HepG2 (cell line): ENCODE data around the gene GRK4. TPM values are rescaled to one million over a fixed set of nuclear protein-coding genes. Genes with fewer than 3 reads are reported as not detected.

Source experiments
- ATF5 ChIP-seq: sonication (generic); formaldehyde crosslinking; IDR thresholded peaks from 2 replicates; pipeline ENCODE4 v1.4.0; 2020; ENCODE audit warnings: mild to moderate bottlenecking, low read depth, missing genetic modification reagents
- CHD2 ChIP-seq: IDR thresholded peaks from 2 replicates; pipeline ENCODE4 v1.6.1; 2011; ENCODE audit warnings: low read depth, low read length, improper control_type of control experiment
- CHD4 ChIP-seq: fragments of 200-600 bp; sonication (generic); IDR thresholded peaks from 2 replicates; pipeline ENCODE4 v1.7.0; 2017; ENCODE audit warnings: mild to moderate bottlenecking, low read length, borderline replicate concordance
- EP300 ChIP-seq, 3 experiments: sonication (generic) in 1 of 3; formaldehyde crosslinking in 1 of 3; IDR thresholded peaks; 2 replicates each; pipeline versions ENCODE4 v1.5.1 to v1.6.1; 2011 to 2020; ENCODE audit warnings: low read depth in 2 of 3, low read length in 2 of 3, borderline replicate concordance in 1 of 3, improper control_type of control experiment in 1 of 3, mild to moderate bottlenecking in 1 of 3, missing genetic modification reagents in 1 of 3, moderate library complexity in 1 of 3
- GABPA ChIP-seq, 2 experiments: IDR thresholded peaks; 2 replicates each; pipeline ENCODE4 v1.6.1; 2011 to 2016; ENCODE audit warnings: low read depth in 2 of 2, low read length in 1 of 2, missing biosample characterization in 1 of 2, missing genetic modification characterization in 1 of 2
- GLI4 ChIP-seq: sonication (generic); formaldehyde crosslinking; IDR thresholded peaks from 2 replicates; pipeline ENCODE4 v1.5.1; 2020; ENCODE audit warnings: missing genetic modification reagents, mild to moderate bottlenecking, moderate library complexity, borderline replicate concordance
- KDM6A ChIP-seq: IDR thresholded peaks from 2 replicates; pipeline ENCODE4 v1.6.1; 2016; ENCODE audit warnings: low read depth
- MAX ChIP-seq: IDR thresholded peaks from 2 replicates; pipeline ENCODE4 v1.6.1; 2012; ENCODE audit warnings: inconsistent platforms
- MED1 ChIP-seq: sonication (generic); formaldehyde crosslinking; IDR thresholded peaks from 2 replicates; pipeline ENCODE4 v1.4.0; 2020; ENCODE audit warnings: missing genetic modification reagents
- POLR2AphosphoS2 ChIP-seq: IDR thresholded peaks from 2 replicates; pipeline ENCODE4 v1.6.1; 2011; ENCODE audit warnings: low read depth, low read length, improper control_type of control experiment
- RBM39 ChIP-seq: fragments of 200-400 bp; formaldehyde crosslinking; IDR thresholded peaks from one replicate; pipeline ENCODE4 v1.6.1; 2018; ENCODE audit warnings: antibody characterized with exemption, mild to moderate bottlenecking, low read depth, low read length; ENCODE audit not compliant: poor library complexity, severe bottlenecking
- SIX4 ChIP-seq: sonication (generic); formaldehyde crosslinking; IDR thresholded peaks from 2 replicates; pipeline ENCODE4 v1.4.0; 2020; ENCODE audit warnings: missing genetic modification reagents
- SNAPC5 ChIP-seq: sonication (generic); formaldehyde crosslinking; IDR thresholded peaks from 2 replicates; pipeline ENCODE4 v1.8.1; 2023; ENCODE audit warnings: mild to moderate bottlenecking, missing genetic modification reagents, borderline replicate concordance
- SP140L ChIP-seq: sonication (generic); formaldehyde crosslinking; IDR thresholded peaks from 2 replicates; pipeline ENCODE4 v1.4.0; 2020; ENCODE audit warnings: missing genetic modification reagents, borderline replicate concordance
- SRF ChIP-seq: IDR thresholded peaks from 2 replicates; pipeline ENCODE4 v1.6.1; 2011; ENCODE audit warnings: mild to moderate bottlenecking, low read depth, low read length, moderate library complexity
- TAF1 ChIP-seq: sonication (generic); formaldehyde crosslinking; IDR thresholded peaks from 2 replicates; pipeline ENCODE4 v1.4.0; 2020; ENCODE audit warnings: missing genetic modification reagents
- ZKSCAN1 ChIP-seq: fragments of 150-350 bp; IDR thresholded peaks from 2 replicates; pipeline ENCODE4 v1.6.1; 2014; ENCODE audit warnings: low read length
- ZMYM3 ChIP-seq: sonication (generic); formaldehyde crosslinking; IDR thresholded peaks from 2 replicates; pipeline ENCODE4 v1.5.1; 2020; ENCODE audit warnings: mild to moderate bottlenecking, missing genetic modification reagents
- ZNF543 ChIP-seq: sonication (generic); formaldehyde crosslinking; IDR thresholded peaks from 2 replicates; pipeline ENCODE4 v1.4.0; 2020; ENCODE audit warnings: mild to moderate bottlenecking, missing genetic modification reagents
- ZNF614 ChIP-seq: IDR thresholded peaks from 2 replicates; pipeline ENCODE4 v1.6.1; 2018; ENCODE audit warnings: missing biosample characterization, missing genetic modification reagents, inconsistent platforms, borderline replicate concordance
- ZNF687 ChIP-seq: sonication (generic); formaldehyde crosslinking; IDR thresholded peaks from 2 replicates; pipeline ENCODE4 v1.5.1; 2020; ENCODE audit warnings: mild to moderate bottlenecking, missing genetic modification reagents, moderate library complexity
- ZNF788 ChIP-seq: sonication (generic); formaldehyde crosslinking; IDR thresholded peaks from 2 replicates; pipeline ENCODE4 v1.5.0; 2020; ENCODE audit warnings: mild to moderate bottlenecking, missing genetic modification reagents, borderline replicate concordance
- ZSCAN12 ChIP-seq: sonication (generic); formaldehyde crosslinking; IDR thresholded peaks from 2 replicates; pipeline ENCODE4 v1.9.0; 2021; ENCODE audit warnings: mild to moderate bottlenecking, missing genetic modification reagents
- polyA plus RNA-seq, 8 experiments: library from polyadenylated mRNA; depleted of rRNA in 3 of 8; stranded (reverse) in 7 of 8; unstranded in 1 of 8; fragments of >200 nt; fragmentation: Illumina TruSeq in 4 of 8; extraction: Trizol in 4 of 8; gene quantifications; 2 replicates each; pipeline versions ENCODE4 v1.2.1 to v1.2.3, GENCODE V29; 2011 to 2016; ENCODE audit warnings: low read depth in 4 of 8, missing spikeins in 1 of 8, mixed read lengths in 1 of 8; ENCODE audit not compliant: insufficient read depth in 1 of 8
- total RNA-seq, 5 experiments: library from RNA; depleted of rRNA; stranded (reverse); fragments of >200 nt; fragmentation: Illumina TruSeq; extraction: Trizol; gene quantifications; 2 replicates each; pipeline ENCODE4 v1.2.3, GENCODE V29; 2016; ENCODE audit warnings: low read depth in 1 of 5

GRK4 gene
- total and polyA plus RNA-seq, 2 of the 13 experiments (the other 11 are each of a cell fraction or from before 2014, with no cell fraction given), result 1.8 to 2.0 TPM

- TF ChIP-seq ZMYM3, result peak; percentile 20; the same call in 1 of the 2 replicates
- peak; percentile 26; the same call in 1 of the 2 replicates for TF ChIP-seq MAX
- TF ChIP-seq MED1 (CRISPR knock-in tag), result 0 out of 2 replicates have a peak, but pooled peaks have one; percentile 18
- no peak for TF ChIP-seq CHD4
- no peak for TF ChIP-seq KDM6A
- TF ChIP-seq POLR2AphosphoS2, result no peak
- peak; percentile 58 for TF ChIP-seq GABPA (IDR thresholded peaks at IDR 0.05; ENCODE audit: low read depth, low read length)
- TF ChIP-seq GABPA (CRISPR knock-in tag; IDR thresholded peaks at IDR 0.05; ENCODE audit: low read depth), result peak; percentile 40; the same call in 1 of the 2 replicates
- peak; percentile 52 for TF ChIP-seq TAF1 (CRISPR knock-in tag)
- no peak for TF ChIP-seq SP140L (CRISPR knock-in tag)
- no peak for TF ChIP-seq SRF
- no peak for TF ChIP-seq EP300 (IDR thresholded peaks at IDR 0.05; ENCODE audit: low read depth in 2 of 2, low read length in 2 of 2)
- no peak for TF ChIP-seq EP300 (CRISPR knock-in tag; IDR thresholded peaks at IDR 0.05; ENCODE audit: borderline replicate concordance)
- no peak for TF ChIP-seq RBM39
- TF ChIP-seq ZKSCAN1, result peak; percentile 9; the same call in 1 of the 2 replicates
- no peak for TF ChIP-seq ZNF788 (CRISPR knock-in tag)
- TF ChIP-seq ZNF687, result peak; percentile 89
- no peak for TF ChIP-seq ZNF614 (CRISPR knock-in tag)
- TF ChIP-seq ZNF543 (CRISPR knock-in tag), result 0 out of 2 replicates have a peak, but pooled peaks have one; percentile 37
- TF ChIP-seq CHD2, result no peak
- TF ChIP-seq GLI4 (CRISPR knock-in tag), result no peak
- TF ChIP-seq SIX4 (CRISPR knock-in tag), result no peak
- no peak for TF ChIP-seq SNAPC5 (CRISPR knock-in tag)
- TF ChIP-seq ATF5, result no peak
- TF ChIP-seq ZSCAN12 (CRISPR knock-in tag), result no peak
Observed at GRCh38 chr4:3041192-3042142, 78.1 kb downstream of the GRK4 start (continued).
